ENCODE data around the gene STBD1. TPM values are rescaled to one million over a fixed set of nuclear protein-coding genes. Genes with fewer than 3 reads are reported as not detected.

STBD1 gene
- total and polyA plus RNA-seq, 2 experiments from 2014 or later, result 2.0 to 2.6 TPM

DNA sequence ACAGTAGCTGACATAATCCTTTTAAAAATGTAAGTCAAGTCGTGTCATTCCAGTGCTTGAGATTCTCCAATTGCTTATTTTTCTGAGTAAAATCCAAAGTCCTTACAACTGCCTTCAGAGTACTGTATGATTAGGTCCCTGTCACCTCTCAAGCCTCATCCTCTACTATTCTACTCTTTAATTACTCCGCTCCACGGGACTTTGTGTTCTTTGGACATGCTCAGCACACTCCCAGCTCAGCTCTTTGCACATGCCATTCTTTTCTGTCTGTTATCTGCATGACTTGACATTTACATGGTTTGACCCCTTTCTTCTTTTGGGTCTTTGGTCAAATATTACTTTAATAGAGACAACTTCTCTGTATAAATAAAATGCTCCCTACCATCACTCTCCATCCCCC is 39.9 kb upstream of the STBD1 start (continued):
- TF ChIP-seq ZNF462 (CRISPR knock-in tag; IDR thresholded peaks at IDR 0.05) (no peak), ETS1 (IDR thresholded peaks at IDR 0.05) (no peak), NANOG (IDR thresholded peaks at IDR 0.05; ENCODE audit: borderline replicate concordance) (no peak), CREB1 (CRISPR knock-in tag; IDR thresholded peaks at IDR 0.05; ENCODE audit: low read depth) (no peak)

DNA sequence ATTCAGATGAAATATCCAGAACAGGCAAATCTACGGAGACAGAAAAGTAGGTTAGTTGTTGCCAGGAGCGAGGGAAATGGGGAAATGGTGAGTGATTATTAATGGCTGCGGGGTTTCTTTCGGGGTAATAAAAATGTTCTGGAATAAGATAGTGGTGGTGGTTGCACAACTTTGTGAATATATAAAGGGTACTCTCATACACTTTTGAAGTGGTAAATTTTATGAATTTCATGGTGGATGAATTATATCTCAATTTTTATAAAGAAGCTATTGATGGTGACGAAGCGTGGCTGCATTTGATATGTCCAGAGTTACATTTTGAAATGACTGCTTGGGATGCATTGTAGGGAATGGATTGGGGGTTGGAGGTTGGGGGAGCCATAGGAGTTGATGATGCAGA is 38.7 kb upstream of the STBD1 start:
- Mint-ChIP-seq H3K4me1 (peaks cover 4% of the 10 kb centered on the region; the same call in 2 of the 3 replicates), H3K27me3 (ENCODE audit: insufficient read depth, low read depth, poor library complexity) (peaks cover 4% of the 10 kb centered on the region), H3K4me3 (no peak overlapping the region), H3K36me3 (ENCODE audit: low read depth) (no peaks in the 10 kb centered on the region; the same call in 2 of the 3 replicates), H3K9me3 (no peaks in the 10 kb centered on the region), H3K27ac (no peak overlapping the region)
- Histone ChIP-seq H3K79me2 (replicated peaks; ENCODE audit: insufficient read depth) (no peaks in the 10 kb centered on the region), H3K9me2 (ENCODE audit: insufficient read depth) (peaks cover 28% of the 10 kb centered on the region), H3K27me3 (ENCODE audit: insufficient read depth) (no peaks in the 10 kb centered on the region), H2AFZ (no peak overlapping the region), H3F3A (replicated peaks; ENCODE audit: low read depth) (no peaks in the 10 kb centered on the region), H4K20me1 (replicated peaks; ENCODE audit: insufficient read depth) (no peaks in the 10 kb centered on the region), H3K4me2 (no peak overlapping the region), H3K4me3 (no peak overlapping the region), H3K4me1 (ENCODE audit: insufficient read depth) (0 out of 2 replicates have a peak, but pooled peaks cover 4% of the 10 kb centered on the region), H3K27ac (ENCODE audit: low read depth) (no peak overlapping the region), H3K36me3 (ENCODE audit: insufficient read depth) (no peaks in the 10 kb centered on the region)
- no peak for DNase-seq (ENCODE audit: low spot score)
- ATAC-seq, result no peak
- TF ChIP-seq POLR2AphosphoS5 (IDR thresholded peaks at IDR 0.05; ENCODE audit: low read depth), result no peak
- TF ChIP-seq, protein P1, sequence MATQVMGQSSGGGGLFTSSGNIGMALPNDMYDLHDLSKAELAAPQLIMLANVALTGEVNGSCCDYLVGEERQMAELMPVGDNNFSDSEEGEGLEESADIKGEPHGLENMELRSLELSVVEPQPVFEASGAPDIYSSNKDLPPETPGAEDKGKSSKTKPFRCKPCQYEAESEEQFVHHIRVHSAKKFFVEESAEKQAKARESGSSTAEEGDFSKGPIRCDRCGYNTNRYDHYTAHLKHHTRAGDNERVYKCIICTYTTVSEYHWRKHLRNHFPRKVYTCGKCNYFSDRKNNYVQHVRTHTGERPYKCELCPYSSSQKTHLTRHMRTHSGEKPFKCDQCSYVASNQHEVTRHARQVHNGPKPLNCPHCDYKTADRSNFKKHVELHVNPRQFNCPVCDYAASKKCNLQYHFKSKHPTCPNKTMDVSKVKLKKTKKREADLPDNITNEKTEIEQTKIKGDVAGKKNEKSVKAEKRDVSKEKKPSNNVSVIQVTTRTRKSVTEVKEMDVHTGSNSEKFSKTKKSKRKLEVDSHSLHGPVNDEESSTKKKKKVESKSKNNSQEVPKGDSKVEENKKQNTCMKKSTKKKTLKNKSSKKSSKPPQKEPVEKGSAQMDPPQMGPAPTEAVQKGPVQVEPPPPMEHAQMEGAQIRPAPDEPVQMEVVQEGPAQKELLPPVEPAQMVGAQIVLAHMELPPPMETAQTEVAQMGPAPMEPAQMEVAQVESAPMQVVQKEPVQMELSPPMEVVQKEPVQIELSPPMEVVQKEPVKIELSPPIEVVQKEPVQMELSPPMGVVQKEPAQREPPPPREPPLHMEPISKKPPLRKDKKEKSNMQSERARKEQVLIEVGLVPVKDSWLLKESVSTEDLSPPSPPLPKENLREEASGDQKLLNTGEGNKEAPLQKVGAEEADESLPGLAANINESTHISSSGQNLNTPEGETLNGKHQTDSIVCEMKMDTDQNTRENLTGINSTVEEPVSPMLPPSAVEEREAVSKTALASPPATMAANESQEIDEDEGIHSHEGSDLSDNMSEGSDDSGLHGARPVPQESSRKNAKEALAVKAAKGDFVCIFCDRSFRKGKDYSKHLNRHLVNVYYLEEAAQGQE (IDR thresholded peaks at IDR 0.05; ENCODE audit: unreplicated experiment), result no peak
- TF ChIP-seq ZNF331 (CRISPR knock-in tag; IDR thresholded peaks at IDR 0.05; ENCODE audit: low read depth), result no peak
- no peak for TF ChIP-seq ETS1 (IDR thresholded peaks at IDR 0.05)
- no peak for TF ChIP-seq ZNF114 (CRISPR knock-in tag; IDR thresholded peaks at IDR 0.05)
- no peak for TF ChIP-seq CREB1 (CRISPR knock-in tag; IDR thresholded peaks at IDR 0.05; ENCODE audit: low read depth)
- TF ChIP-seq STAT1 (IDR thresholded peaks at IDR 0.05; ENCODE audit: unreplicated experiment), result no peak
- no peak for TF ChIP-seq NANOG (IDR thresholded peaks at IDR 0.05; ENCODE audit: borderline replicate concordance)
- TF ChIP-seq, protein P2, sequence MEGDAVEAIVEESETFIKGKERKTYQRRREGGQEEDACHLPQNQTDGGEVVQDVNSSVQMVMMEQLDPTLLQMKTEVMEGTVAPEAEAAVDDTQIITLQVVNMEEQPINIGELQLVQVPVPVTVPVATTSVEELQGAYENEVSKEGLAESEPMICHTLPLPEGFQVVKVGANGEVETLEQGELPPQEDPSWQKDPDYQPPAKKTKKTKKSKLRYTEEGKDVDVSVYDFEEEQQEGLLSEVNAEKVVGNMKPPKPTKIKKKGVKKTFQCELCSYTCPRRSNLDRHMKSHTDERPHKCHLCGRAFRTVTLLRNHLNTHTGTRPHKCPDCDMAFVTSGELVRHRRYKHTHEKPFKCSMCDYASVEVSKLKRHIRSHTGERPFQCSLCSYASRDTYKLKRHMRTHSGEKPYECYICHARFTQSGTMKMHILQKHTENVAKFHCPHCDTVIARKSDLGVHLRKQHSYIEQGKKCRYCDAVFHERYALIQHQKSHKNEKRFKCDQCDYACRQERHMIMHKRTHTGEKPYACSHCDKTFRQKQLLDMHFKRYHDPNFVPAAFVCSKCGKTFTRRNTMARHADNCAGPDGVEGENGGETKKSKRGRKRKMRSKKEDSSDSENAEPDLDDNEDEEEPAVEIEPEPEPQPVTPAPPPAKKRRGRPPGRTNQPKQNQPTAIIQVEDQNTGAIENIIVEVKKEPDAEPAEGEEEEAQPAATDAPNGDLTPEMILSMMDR (conservative IDR thresholded peaks at IDR 0.05; ENCODE audit: low read depth in 2 of 2), result no peak
- TF ChIP-seq EZH2 (IDR thresholded peaks at IDR 0.05; ENCODE audit: low read depth, unreplicated experiment), result no peak

All from GM23338 (cell line).